Right lung (tissue), 5 donors: Measurements from ENCODE around the gene KRT7. TPM values are rescaled to one million over a fixed set of nuclear protein-coding genes. Genes with fewer than 3 reads are reported as not detected.

Experiments
- DNase-seq, 2 donors: peaks; one replicate each; pipeline ENCODE4 v3.0.0-alpha.2; 2013
- polyA plus RNA-seq, 5 donors: library from polyadenylated mRNA; unstranded; fragments of 120-200 nt; gene quantifications; one replicate each; pipeline versions ENCODE4 v1.2.1 to v1.2.3, GENCODE V29; 2013; ENCODE audit warnings: inconsistent platforms in 1 of 5, low replicate concordance in 1 of 5; ENCODE audit not compliant: insufficient read length in 5 of 5, insufficient read depth in 1 of 5

KRT7 gene
- polyA plus RNA-seq, 5 donors, result 13.7 to 47.1 (median 24.3) TPM

GRCh38 chr12:52198454-52199215, 34.4 kb upstream of the KRT7 start:
- no peak for DNase-seq

- no peak for DNase-seq
These were observed 33.6 kb upstream of the KRT7 start for GRCh38 chr12:52199294-52199919.

GRCh38 chr12:52200086-52200780, 32.8 kb upstream of the KRT7 start:
- DNase-seq, result no peak

GRCh38 chr12:52200781-52201450, 32.1 kb upstream of the KRT7 start:
- no peak for DNase-seq

- DNase-seq, result no peak
These were observed 31.6 kb upstream of the KRT7 start for GRCh38 chr12:52201451-52201839.

GRCh38 chr12:52202361-52203078, 30.5 kb upstream of the KRT7 start:
- no peak for DNase-seq

- no peak for DNase-seq
These were observed 29.7 kb upstream of the KRT7 start for GRCh38 chr12:52203079-52203921.

- no peak for DNase-seq
These were observed 28.7 kb upstream of the KRT7 start for GRCh38 chr12:52204095-52204930.

GRCh38 chr12:52204931-52205505, 28.0 kb upstream of the KRT7 start:
- no peak for DNase-seq

GRCh38 chr12:52205612-52206303, 27.3 kb upstream of the KRT7 start:
- DNase-seq, result no peak

GRCh38 chr12:52206304-52207040, 26.6 kb upstream of the KRT7 start:
- no peak for DNase-seq

- DNase-seq, result no peak
These were observed 25.9 kb upstream of the KRT7 start for GRCh38 chr12:52207106-52207505.

GRCh38 chr12:52207895-52208294, 25.1 kb upstream of the KRT7 start:
- DNase-seq, result no peak

- no peak for DNase-seq
These were observed 24.4 kb upstream of the KRT7 start for GRCh38 chr12:52208424-52209165.

- DNase-seq, result no peak
These were observed 23.7 kb upstream of the KRT7 start for GRCh38 chr12:52209321-52209720.

GRCh38 chr12:52210186-52210924, 22.7 kb upstream of the KRT7 start:
- DNase-seq, result no peak
